Measurements from ENCODE around the gene ZNF213. TPM values are rescaled to one million over a fixed set of nuclear protein-coding genes. Genes with fewer than 3 reads are reported as not detected.
A peak's percentile ranks its signal among the peaks of the same experiment; 100 is the strongest.

ZNF213 gene
- total and polyA plus RNA-seq, 4 donors: 7.8 to 13.1 (median 11.5) TPM

DNA sequence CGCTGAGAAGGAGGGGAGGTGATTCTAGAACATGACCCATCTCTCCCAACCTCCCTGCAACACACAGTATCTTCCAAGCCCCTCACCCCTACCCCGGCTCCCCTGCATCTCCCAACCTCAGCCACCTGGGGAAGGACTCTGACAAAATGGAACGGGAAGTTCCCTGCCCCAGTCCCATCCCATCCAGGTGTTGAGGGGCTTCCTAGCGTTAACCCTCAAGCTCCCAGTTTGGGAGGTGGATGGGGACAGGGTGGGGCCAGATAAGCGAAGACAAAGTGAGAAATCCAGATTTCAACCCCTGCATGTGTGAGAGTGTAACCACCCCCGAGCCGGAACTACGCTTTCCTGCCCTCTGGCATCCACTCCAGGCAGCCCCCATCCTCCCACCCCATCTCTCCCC is 37.6 kb upstream of the ZNF213 start:
- H3K4me3 ChIP-seq: no peak overlapping the region
- no peak overlapping the region for H3K27ac ChIP-seq (ENCODE audit: low read depth in 1 of 2, low read length in 1 of 2)
- 63 to 69% methylated on average over 8 of the region's 8 CpGs for WGBS, 2 donors
- no peaks in the 10 kb centered on the region for H3K36me3 ChIP-seq (ENCODE audit: control insufficient read depth in 4 of 4, insufficient read depth in 4 of 4, low read length in 4 of 4)
- H3K27me3 ChIP-seq (ENCODE audit: control insufficient read depth in 3 of 3, insufficient read depth in 3 of 3, low read length in 2 of 3): peaks cover 0 to 26% (median 15%) of the 10 kb centered on the region in 3 donors
- no peak for DNase-seq
- TF ChIP-seq, protein P1, sequence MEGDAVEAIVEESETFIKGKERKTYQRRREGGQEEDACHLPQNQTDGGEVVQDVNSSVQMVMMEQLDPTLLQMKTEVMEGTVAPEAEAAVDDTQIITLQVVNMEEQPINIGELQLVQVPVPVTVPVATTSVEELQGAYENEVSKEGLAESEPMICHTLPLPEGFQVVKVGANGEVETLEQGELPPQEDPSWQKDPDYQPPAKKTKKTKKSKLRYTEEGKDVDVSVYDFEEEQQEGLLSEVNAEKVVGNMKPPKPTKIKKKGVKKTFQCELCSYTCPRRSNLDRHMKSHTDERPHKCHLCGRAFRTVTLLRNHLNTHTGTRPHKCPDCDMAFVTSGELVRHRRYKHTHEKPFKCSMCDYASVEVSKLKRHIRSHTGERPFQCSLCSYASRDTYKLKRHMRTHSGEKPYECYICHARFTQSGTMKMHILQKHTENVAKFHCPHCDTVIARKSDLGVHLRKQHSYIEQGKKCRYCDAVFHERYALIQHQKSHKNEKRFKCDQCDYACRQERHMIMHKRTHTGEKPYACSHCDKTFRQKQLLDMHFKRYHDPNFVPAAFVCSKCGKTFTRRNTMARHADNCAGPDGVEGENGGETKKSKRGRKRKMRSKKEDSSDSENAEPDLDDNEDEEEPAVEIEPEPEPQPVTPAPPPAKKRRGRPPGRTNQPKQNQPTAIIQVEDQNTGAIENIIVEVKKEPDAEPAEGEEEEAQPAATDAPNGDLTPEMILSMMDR (IDR thresholded peaks at IDR 0.05; ENCODE audit: control extremely low read depth, extremely low read depth): no peak
- H3K9ac ChIP-seq (ENCODE audit: insufficient read depth in 1 of 2, low read length in 2 of 2): no peak overlapping the region
- peaks cover 0 to 8% (median 4%) of the 10 kb centered on the region in 5 donors for H3K4me1 ChIP-seq (ENCODE audit: control insufficient read depth in 5 of 5, insufficient read depth in 5 of 5, low read length in 5 of 5)
- no peaks in the 10 kb centered on the region for H3K9me3 ChIP-seq (ENCODE audit: control insufficient read depth in 4 of 4, insufficient read depth in 3 of 4, low read length in 3 of 4)
- no peak for ATAC-seq (ENCODE audit: insufficient read depth, low FRiP score)

DNA sequence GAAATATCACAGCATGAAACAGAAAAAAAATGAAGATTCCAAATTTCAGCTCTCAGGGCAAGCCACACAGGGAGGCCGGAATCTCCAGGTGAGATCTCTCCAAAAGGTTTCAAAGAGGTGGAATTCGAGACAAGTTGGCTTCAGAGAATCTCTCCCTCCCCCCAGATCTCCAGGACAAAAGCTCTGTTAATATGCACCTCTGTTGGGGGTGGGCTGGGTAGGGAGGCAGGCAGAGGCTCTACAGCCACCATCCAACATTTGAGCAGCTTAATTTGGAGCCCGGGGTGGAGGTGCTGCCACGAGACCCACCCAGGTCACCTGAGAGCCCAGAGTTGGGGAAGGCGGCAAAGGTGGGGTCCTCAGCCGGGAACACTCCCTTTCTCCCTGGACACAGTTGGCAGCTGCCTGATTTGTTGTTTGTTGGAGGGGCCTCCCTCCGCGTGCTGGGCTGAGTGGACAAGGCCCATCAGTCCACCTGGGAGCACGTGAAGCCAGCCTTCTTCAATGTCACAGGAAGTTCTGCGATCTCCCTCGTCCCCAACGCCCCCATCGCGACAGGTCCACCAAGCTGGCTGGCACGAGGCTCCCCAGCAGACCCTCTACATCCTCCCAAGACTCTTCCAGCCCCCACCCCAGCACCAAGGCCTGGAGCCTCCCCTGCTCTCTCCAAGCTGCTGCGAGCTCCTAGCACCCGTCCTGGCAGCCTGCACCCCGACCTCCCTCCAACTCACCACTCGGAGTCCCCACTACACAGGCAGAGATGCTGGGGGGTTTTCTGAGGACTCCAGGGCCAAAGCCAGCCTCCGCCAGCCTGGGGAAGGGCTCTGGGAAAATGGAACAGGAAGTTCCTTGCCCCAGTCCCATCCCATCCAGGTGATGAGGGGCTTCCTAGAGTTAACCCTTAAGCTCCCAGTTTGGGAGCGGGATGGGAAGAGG is 36.1 kb upstream of the ZNF213 start, which contains the start of gene ZSCAN10:
TSS of gene ZSCAN10 (minus strand) at position 836 of the 936 bp plus-strand sequence. CDS start 6,357 bp downstream, outside the sequence.
- Histone ChIP-seq H3K4me1 (ENCODE audit: control insufficient read depth in 5 of 5, insufficient read depth in 5 of 5, low read length in 5 of 5) (peaks cover 0 to 8% (median 4%) of the 10 kb centered on the region in 5 donors), H3K36me3 (ENCODE audit: control insufficient read depth in 4 of 4, insufficient read depth in 4 of 4, low read length in 4 of 4) (no peaks in the 10 kb centered on the region), H3K9ac (ENCODE audit: insufficient read depth in 1 of 2, low read length in 2 of 2) (no peak within 1 kb of the TSS), H3K27ac (ENCODE audit: low read depth in 1 of 2, low read length in 1 of 2) (peak within 1 kb of the TSS in 1 of 2 donors; percentile 32), H3K9me3 (ENCODE audit: control insufficient read depth in 4 of 4, insufficient read depth in 3 of 4, low read length in 3 of 4) (no peaks in the 10 kb centered on the region), H3K4me3 (no peak within 1 kb of the TSS), H3K27me3 (ENCODE audit: control insufficient read depth in 3 of 3, insufficient read depth in 3 of 3, low read length in 2 of 3) (peaks cover 0 to 23% (median 15%) of the 10 kb centered on the region in 3 donors)
- TF ChIP-seq, protein P1 (IDR thresholded peaks at IDR 0.05; ENCODE audit: control extremely low read depth, extremely low read depth): no peak
- no peak for ATAC-seq (ENCODE audit: insufficient read depth, low FRiP score)
- 65 to 71% methylated on average over 21 of the region's 21 CpGs for WGBS, 2 donors
- DNase-seq: no peak

- Histone ChIP-seq H3K4me3 (no peak overlapping the region), H3K4me1 (ENCODE audit: control insufficient read depth in 5 of 5, insufficient read depth in 5 of 5, low read length in 5 of 5) (peaks cover 0 to 8% (median 4%) of the 10 kb centered on the region in 5 donors), H3K9ac (ENCODE audit: insufficient read depth in 1 of 2, low read length in 2 of 2) (no peak overlapping the region), H3K9me3 (ENCODE audit: control insufficient read depth in 4 of 4, insufficient read depth in 3 of 4, low read length in 3 of 4) (no peaks in the 10 kb centered on the region), H3K36me3 (ENCODE audit: control insufficient read depth in 4 of 4, insufficient read depth in 4 of 4, low read length in 4 of 4) (no peaks in the 10 kb centered on the region), H3K27me3 (ENCODE audit: control insufficient read depth in 3 of 3, insufficient read depth in 3 of 3, low read length in 2 of 3) (peaks cover 0 to 23% (median 15%) of the 10 kb centered on the region in 3 donors), H3K27ac (ENCODE audit: low read depth in 1 of 2, low read length in 1 of 2) (no peak overlapping the region)
- TF ChIP-seq, protein P1 (IDR thresholded peaks at IDR 0.05; ENCODE audit: control extremely low read depth, extremely low read depth): no peak
- WGBS, 2 donors: 74 to 79% methylated on average over 5 of the region's 5 CpGs
- DNase-seq (no peak), ATAC-seq (ENCODE audit: insufficient read depth, low FRiP score) (no peak)
These were observed 35.5 kb upstream of the ZNF213 start for GRCh38 chr16:3099395-3099731.
